ENCODE measurements around the gene CNKSR1.

CNKSR1 gene

DNA sequence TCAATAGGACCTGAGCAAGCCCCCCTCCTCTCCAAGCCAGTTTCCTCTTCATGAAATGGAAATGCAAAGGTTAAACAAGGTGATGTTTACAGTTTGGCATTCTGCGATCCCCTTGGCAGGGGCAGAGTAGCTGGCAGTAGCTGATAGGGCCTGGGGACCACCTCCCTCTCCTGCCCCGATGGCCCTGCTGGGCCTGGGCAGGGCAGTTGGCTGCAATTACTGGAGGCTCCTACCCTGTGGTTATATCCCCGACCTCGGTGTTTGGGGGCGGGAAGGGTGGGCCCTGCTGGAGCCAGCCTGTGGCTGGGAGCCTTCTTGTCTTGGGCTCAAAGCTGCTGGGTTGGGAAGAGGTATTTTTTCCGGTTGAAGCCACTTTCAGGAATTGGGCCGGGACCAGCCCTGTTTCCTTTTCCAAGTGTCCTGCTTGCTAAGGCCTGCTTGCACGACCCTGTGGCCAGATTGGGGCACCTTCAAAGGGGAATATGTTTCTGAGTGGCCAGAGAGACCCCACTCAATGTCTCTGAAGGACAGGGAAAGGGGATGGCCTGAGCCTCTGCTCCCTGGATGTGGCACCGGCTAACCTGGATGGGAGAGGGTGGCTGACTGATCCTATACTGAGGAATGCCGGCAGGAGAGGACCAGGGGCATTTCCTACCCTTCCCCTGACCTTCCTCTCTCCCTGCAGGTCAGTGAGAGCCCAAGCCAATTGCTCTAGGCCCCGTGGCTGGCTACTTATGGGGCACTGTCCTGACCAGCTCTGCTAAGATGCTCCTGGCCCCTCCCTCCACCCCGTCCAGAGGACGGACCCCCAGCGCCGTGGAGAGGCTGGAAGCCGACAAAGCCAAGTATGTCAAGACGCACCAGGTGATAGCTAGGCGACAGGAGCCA is 16.5 kb upstream of the CNKSR1 start:
- DNase-seq (ENCODE audit: low read depth in 3 of 3): no peak

DNA sequence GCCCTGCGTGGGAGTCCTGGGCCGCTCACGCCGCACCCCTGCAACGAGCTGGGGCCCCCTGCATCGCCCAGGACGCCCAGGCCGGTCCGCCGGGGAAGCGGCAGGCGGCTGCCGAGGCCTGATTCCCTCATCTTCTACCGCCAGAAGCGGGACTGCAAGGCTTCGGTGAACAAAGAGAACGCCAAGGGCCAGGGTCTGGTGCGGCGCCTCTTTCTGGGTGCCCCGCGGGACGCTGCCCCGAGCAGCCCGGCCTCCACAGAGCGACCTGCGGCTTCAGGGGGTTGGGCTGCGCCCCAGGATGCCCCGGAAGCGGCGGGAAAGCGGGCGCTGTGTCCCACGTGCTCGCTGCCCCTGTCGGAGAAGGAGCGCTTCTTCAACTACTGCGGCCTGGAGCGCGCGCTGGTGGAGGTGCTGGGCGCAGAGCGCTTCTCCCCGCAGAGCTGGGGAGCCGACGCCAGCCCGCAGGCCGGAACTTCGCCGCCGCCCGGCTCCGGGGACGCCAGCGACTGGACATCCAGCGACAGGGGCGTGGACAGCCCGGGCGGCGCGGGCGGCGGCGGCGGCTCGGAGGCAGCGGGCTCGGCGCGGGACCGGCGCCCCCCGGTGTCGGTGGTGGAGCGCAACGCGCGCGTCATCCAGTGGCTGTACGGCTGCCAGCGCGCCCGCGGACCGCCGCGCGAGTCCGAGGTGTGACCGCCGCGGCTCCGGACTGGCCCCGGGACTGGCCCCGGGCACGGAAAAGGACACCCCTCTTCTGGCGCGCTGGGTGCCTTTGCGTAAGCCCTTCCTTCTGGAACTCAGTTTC is 15.7 kb upstream of the CNKSR1 start:
- peak in 1 of 3 experiments; percentile 51 for DNase-seq (ENCODE audit: low read depth in 3 of 3)

DNA sequence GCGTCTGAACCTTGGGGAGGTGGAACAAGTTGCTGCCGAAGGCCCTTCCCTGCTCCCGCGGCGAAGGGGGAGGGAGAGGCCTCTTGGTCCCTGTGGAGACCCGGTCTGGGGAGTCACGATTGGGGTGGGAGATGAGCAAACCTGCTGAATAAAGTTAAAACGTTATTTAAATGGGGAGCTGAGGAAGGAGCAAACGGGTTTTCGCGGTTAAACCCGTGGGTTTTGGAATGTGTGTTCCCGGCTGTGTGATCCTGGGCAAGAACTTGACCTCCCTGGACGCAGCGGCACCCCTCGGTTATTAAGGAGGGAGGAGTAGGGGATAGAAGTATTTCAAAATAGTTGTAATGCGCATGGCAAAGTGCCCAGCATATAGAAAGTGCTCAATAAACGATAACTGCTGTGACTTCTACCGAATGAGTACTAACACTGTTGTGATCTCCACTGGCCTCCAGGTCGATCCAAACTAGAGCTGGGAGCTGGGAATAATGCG is 15.0 kb upstream of the CNKSR1 start:
- no peak for DNase-seq (ENCODE audit: low read depth in 3 of 3)

DNA sequence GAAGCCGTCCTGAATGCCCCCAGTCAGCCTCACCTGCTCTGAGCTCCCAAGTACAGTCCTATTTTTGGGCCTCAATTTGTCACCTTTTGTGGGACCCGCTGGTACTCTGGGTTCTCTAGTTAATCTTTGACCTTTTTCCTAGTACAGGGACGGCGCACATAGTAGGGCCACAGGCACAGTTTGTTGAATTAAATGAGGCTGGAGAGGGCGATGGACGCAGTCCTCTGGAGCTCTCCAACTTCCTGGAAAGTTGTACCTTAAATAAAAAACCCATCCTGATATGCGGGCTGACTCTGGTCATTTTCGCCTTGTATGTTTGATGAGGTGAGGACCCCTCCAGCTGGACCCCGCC is 13.6 kb upstream of the CNKSR1 start:
- DNase-seq (ENCODE audit: low read depth in 3 of 3): no peak

DNA sequence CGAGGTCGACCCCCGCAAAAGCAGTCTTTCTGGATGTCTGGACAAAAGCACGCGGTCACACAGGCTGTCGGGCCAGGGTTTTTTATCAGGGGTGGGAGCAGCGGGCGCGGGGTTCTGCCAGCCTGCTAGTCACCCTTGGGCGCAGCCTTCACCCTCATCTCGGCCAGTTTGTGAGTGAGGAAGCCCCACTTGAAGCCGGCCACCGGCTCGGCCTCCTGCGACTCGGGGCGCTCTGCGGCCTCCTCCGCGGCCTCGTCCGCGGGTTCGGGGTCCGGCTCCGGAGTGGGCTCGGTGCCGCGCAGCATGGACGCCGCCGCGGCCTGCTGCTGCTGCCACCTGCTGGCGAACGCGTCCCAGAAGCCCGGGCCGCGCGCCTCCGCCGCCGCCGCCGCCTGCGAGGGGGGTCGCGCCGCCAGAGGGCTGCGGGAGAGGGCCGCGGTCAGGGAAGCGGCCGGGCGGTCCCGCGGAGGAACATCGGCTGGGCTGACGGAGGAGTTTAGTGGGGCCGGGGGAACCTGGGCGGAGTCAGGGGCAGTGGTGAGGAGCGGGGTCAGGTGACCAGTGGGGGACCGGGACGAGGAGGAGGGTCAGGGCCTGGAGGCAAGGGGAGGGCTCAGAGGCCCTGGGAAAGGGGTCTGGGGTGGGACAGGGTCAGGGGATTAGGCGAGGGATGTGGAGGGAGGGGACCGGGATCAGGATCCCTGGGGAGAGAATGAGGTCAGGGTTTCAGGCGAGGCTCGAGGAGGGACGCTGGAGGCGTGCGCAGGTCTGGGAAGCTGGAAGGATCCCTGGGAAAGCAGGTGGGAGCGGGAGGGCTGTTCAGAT is 13.0 kb upstream of the CNKSR1 start:
- DNase-seq (ENCODE audit: low read depth in 3 of 3): peak in 2 of 3 experiments; percentile 19 to 42

DNA sequence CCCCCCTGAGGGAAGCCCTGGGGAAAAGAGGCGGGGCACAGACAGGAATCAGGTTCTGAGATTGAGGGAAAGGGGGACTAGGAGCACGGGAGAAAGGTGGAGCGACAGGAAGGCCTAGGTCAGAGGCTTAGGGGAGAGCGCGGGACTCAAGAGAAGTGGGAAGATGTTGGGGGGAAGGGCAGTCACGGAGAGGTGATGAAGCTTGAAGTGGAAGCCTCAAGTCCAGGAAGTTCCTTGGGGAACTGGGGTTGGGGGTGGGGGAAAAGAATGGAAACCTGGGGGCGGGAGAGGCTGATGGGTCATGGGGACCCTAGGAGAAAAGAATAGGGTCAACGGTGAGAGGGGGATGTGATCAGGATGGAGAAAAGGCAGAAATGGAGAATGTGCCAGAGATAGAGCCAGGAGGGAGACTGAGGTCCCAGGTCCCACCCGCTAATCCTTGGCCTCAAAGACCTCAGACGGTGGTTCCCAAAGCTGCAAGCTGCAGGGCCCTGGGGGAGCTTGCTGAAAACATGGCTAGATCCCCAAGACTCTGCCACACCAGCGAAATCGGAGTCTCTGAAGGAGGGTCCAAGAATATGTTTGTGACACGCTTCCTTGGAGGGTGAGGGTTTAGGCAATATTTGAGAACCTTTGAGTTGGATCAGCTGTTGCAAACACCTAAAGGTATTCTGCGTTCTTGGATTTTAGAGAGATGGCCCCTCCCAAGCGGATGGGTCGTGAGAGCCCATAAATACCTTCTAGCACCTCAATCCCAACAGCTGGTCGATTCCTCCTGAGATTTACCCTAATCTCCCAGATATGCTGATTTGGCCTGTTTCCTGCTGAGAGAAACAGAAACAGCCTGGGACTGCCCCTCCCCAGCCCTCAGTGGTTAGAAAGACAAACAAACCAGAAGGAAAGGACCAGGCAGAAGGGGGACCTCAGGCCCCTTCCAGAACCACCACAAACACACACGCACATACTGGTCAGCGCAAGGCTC is 12.1 kb upstream of the CNKSR1 start:
- DNase-seq (ENCODE audit: low read depth in 3 of 3): no peak

DNA sequence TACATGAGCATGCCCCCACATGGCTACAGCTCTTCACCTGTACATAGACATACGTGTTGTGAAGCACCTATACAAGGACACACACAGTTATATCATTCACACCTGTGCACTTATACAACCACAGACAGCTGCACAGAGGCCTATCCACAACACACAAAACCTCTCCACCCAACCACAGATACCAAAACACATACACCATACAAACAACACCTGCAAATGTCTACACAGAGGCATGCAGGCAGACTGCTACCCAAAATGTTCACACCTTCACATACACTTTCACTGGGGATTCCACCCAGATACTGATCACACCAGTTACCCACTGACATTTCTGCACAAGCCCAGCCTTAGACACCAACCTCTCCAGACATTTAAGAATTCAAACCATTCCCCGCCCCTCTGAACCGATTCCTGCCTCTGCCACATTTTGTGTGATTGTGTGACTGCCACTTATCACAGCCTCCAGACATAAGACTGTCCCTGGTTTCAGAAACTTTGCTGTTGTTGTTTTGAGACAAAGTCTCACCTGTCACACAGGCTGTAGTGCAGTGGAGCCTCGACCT is 10.5 kb upstream of the CNKSR1 start:
- DNase-seq (ENCODE audit: low read depth in 3 of 3): no peak

DNA sequence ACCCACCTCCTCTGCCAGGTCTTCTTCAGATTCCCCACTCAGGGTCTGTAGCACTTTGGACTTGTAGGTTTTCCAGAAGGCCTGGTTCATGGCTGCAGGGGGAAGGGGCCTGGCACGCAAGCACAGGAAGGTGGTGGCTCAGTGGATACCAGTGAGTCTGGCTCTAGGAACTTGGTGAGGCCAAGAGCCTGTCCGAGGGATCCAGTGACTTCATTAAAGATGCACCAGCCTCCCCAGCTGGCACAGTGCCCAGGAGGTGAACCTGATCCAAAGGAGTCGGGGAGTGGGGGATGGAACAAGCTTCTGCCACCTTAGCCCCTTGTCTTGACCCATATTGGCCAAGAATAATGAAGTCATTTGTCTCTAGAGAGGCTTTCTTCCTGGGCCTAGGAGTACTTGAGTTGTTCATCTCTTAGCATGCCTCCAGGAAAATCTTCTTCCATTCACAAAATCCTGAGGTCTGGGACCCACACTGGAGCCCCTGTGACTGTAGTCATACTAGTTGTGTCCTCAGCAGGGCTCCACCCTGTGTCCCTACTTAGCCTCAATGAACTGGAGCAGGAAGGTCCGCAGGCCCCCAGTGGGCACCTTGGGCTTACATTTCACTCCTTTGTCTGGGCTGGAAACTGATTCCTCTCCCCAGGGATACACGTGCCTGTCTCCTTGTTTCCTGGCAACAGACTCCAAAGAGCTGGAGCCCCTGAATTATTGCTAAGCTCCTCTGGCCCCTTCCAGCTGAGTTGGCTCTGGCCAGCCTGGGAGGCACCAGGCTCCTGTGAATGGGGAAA is 8.7 kb upstream of the CNKSR1 start, which contains the start of gene C1orf232:
TSS of gene C1orf232 (minus strand) at position 554 of the 788 bp plus-strand sequence. CDS start at position 90, 464 bp downstream.
- DNase-seq (ENCODE audit: low read depth in 3 of 3): no peak

DNA sequence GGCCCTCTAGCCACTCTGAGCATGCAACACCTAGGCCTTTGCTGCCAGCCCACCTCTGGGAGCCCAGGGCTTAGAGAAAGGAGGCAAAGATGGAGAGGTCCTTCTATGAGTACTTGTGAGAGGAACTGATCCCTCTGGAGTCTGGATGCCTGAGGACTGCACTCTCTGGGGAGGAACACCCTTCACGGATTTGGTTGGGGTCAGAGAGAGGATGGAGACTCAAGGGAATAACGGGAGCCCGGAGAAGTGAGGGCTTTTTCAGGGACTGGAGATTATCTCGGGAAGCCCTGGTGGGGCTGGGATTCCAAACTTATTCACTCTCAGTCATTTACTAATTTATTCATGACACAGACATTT is 8.1 kb upstream of the CNKSR1 start:
- DNase-seq (ENCODE audit: low read depth in 3 of 3): no peak

DNA sequence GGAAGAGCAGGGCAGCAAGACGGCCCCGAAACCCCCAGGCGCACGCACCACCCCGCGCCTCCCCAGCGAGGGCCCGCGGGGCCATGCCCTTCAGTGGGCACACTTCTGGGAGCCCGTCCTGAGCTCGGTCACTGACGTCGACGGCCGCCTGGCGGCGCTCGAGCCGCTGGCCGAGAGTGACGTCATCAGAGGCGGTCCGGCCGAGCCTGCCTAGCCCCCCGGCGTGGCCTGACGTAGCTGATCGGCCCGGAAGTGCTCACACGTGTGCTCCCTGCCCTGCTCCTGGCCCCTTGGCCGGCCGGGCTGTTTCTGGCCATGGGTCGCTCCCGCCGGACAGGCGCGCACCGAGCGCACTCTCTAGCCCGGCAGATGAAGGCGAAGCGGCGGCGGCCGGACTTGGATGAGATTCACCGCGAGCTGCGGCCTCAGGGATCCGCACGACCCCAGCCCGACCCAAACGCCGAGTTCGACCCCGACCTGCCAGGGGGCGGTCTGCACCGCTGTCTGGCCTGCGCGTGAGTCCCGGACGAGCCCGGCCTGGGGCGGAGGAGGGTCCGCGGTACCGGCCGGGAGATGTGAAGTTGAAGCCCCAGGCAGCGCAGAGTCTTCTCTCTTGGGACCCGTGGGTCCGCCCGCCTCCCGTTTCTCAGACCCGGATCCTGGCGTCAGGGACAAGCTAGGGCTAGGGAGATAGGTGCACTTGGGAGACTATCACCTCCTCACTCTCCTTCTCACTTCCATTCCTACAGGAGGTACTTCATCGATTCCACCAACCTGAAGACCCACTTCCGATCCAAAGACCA is 7.4 kb upstream of the CNKSR1 start, which contains the start of gene ZNF593:
TSS of gene ZNF593 (plus strand) at position 240 of the 803 bp plus-strand sequence. CDS start at position 316, 76 bp downstream.
- peak; percentile 81 to 89 (median 84) for DNase-seq (ENCODE audit: low read depth in 3 of 3)

DNA sequence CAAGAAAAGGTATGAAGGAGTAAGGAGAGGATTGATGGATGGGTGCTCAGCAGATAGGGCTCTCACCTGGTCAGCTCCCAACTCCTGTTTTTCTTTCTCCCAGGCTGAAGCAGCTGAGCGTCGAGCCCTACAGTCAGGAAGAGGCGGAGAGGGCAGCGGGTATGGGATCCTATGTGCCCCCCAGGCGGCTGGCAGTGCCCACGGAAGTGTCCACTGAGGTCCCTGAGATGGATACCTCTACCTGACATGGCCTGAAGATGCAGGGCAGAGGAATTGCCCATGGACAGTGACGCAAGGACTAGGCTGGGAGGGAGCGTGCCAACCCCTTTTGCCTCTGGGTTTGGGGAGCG is 6.8 kb upstream of the CNKSR1 start:
- DNase-seq (ENCODE audit: low read depth in 3 of 3): no peak

DNA sequence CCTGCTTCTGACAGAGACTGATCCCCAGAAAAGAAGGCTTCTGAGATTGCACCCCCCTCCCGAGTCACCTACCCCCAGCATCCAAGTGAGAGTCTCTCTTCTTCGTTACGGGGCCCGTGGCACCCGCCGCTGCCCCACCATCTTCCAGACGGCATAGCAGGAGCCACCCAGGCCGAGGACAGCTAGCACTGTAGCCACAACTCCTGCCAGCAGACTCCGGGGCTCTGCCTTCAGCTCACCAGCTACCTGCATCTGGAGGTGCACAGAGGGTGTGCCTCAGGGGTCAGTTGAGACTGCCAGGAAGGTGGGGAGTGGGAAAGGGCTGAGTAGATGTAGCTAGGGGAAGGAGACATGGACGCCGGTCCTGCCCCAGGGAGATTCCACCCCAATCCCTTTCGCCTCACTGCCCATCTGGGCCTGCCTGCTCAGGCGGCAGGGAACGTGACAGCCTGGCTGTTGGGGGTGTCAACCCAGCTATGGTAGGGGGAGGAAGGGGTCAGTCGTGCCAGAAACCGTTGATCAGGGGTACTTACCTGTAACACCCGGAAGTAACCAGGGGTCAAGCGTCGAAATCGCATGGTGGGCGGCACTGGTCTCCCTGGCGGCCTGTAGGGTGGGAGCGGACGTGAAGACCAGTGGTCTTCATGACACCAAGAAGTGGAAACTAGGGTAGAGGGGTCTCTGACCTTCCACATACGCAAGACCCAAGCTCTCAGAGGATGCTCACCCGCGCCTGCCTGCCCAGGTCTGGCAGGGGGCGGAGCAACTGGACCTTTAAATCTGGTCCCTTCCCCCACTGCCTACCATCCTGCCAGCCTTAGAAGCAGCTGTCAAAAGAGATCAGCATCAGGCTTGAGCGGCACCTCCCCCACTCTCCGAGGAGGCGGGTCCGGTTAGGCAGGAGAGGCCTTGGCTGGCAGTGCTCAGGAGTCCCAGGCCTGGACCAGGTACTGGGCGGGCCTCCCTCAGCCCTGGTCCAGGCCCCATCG is 5.9 kb upstream of the CNKSR1 start, which contains the start of gene ZNF593OS:
TSS of gene ZNF593OS (minus strand) at position 749 of the 989 bp plus-strand sequence. CDS start at position 578, 171 bp downstream.
- DNase-seq (ENCODE audit: low read depth in 3 of 3): no peak

DNA sequence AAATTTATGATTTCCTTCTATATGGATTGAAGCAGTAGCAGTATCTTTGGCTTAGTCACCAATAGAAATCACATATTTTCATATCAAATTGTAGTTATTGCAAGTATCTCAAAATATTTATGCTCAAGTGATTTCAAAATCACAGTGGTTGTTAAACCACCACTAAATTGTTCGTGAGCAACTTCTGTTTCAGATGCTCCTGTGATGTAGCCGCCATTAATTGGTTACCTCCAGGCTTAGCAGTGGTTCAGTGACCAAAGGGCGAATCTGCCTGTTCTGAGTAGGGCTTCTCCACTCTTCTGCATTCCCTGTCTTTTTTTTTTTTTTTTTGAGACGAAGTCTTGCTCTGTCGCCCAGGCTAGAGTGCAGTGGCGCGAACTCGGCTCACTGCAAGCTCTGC is 1.9 kb upstream of the CNKSR1 start:
- DNase-seq (ENCODE audit: low read depth in 3 of 3): no peak

DNA sequence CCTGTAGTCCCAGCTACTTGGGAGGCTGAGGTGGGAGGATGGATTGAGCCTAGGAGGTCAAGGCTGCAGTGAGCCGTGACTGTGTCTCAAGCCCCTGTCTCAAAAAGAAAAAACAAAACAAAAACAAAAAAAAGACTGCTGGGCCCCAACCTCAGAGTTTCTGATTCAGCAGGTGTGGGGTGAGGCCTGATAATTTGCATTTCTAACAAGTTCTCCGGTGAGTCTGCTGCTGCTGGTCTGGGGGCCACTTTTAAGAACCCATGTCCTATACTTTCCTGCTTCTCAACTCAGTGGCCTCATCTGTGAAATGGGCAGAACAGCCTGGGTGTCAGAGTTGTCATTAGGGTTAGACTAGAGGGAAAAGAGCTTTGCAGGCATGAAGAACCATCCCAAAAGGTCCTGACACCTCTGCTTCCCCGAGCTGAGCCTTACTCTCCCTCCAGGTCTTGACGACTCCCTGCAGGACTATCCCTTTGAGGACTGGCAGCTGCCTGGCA is 2.8 kb downstream of the CNKSR1 start:
- DNase-seq (ENCODE audit: low read depth in 3 of 3): no peak

DNA sequence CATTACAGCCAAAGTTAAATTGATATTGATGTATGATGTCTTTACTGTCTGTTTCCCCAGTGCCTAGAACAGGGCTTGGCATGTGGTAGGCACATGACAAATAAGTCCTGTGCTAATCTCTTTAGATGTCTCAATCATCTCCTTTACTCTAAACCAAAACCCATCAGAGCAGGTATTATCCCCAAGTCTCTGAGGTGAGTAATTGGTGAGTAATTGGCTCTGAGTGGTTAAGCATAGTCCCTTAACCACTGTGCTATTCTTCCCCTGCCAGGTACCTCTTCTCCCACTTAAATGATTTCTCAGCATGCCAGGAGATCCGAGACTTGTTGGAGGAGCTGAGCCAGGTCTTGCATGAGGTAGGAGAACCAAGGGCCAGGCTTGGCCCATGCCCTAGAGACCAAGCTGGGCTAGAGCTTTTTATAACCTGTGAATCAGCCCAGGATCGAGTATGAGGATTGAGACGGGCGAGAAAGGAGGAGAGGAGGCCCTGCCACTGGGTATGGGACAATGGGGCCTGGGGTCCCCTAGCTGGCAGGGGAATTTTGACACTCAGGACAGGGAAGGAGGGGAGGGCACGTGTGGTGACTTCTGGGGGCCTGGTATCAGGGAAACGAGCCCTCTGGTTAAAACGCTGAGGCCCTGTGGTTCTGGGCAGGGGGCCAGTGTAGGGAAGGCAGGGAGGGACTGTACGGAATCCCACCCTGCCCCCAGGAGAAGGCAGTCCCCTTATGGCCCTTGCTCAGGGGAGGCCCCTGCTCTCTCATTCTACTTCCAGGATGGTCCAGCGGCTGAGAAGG is 4.5 kb downstream of the CNKSR1 start:
- DNase-seq (ENCODE audit: low read depth in 3 of 3): no peak

DNA sequence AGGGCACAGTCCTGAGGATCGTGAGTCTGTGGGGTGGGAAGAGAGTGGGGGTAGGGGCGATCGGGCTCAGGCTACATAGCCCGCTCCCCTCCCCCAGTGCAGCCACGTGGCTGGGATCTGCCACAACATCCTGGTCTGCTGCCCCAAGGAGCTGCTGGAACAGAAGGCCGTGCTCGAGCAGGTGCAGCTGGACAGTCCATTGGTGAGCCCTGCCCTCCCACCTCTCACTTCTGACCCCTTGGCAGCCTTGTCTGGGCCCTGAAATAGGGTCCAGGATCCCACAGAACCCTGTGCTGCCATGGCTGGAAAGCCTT is 5.0 kb downstream of the CNKSR1 start:
- DNase-seq (ENCODE audit: low read depth in 3 of 3): no peak
